ENCODE data around the gene CUTA. TPM values are rescaled to one million over a fixed set of nuclear protein-coding genes. Genes with fewer than 3 reads are reported as not detected.
"Not testable (repeated sequence)": the region's sequence is repeated elsewhere in the genome, so short reads cannot be mapped to it uniquely, and the experiment has no call there.

CUTA gene
- total and polyA plus RNA-seq, 2 donors: 62.5 to 192 TPM

DNA sequence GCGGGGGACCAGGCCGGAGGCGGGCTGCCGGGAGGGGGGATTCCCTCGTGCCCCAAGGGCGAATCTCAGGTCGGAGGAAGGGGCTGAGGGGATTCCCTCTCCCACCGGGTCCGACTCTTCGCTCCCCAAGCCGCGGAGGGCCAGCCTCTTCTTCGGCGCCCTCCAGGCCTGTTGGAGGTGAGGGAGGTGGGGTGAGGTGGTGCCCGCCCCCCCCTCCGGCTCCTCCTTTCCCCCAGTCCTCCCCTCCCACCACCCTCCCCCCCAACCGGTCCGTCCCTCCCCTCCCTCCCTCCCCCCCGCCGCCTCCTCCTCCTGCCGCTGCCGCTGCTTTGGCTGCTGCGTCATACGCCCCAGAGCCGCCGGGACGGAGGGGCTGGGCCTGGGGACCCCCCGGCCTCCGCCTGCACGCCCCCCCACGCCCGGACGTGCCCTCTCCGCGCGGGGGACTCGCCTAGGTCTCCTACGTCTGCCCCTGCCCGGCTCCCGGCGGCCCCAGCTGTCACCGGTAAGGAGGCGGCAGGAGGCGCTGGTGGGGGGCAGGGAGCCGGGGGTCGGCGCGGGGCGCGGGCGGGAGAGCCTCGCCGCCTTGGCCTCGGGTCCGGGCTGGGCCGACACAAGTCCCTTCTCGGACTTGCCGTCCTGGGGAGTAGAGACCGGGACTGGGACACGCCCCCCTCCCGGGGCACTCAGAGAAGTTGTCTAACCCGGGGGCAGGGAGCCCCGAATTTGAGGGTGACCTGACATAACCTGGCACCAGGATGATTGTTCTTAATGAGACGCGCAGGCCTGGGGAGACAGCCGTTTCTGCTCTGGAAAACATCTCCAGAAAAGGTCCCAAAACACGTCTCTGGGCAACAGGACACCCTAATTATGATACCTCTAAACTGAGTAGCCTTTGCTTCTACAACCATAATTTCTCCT is 6.9 kb downstream of the CUTA start, which contains the start of gene PHF1:
TSS of gene PHF1 (plus strand) at position 304 of the 921 bp plus-strand sequence. CDS start 1,250 bp downstream, outside the sequence.
- WGBS: under 1% methylated on average over 63 of the region's 67 CpGs
- no peak for DNase-seq (ENCODE audit: extremely low spot score)
- Histone ChIP-seq H3K27ac (ENCODE audit: low read depth) (peak within 1 kb of the TSS; percentile 95), H3K4me3 (ENCODE audit: low read depth, low read length) (peak within 1 kb of the TSS; percentile 92), H3K4me1 (ENCODE audit: insufficient read depth) (no peaks in the 10 kb centered on the region), H3K36me3 (ENCODE audit: insufficient read depth) (no peaks in the 10 kb centered on the region)

DNA sequence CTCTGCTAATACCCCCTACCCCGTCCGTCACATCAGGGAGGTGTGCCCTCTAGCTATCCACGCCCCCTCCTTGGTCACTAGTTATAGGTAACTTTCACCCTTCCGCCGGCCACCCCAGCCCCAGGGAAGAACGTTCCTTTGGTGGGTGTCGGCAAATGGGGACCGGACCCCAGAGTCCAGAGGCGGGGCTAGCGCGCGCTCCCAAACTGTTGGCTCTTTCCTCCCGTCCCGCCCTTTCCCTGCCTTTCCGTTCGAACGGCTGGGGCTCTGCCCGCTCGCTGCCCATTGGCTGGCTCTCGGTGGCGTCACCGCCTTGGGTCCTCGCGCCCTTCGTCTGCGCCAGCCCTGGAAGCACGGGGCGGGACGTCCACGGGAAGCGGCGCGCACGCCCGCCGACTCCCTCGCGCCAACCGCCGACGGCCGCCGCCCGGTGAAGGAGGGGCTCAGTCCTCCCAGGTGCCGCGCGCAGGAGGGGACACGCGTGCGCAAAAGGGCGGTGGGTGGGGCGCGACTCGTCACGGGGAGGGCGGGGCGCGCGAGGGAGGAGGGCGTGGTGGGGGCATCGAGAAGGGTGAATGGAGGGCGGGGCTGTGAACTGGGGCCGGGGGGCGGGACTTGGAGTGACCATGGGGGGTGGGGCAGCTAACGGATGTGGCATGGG is 7.7 kb downstream of the CUTA start:
- H3K27ac ChIP-seq (ENCODE audit: low read depth): peak overlapping the region; percentile 95
- WGBS: under 1% methylated on average over 65 of the region's 65 CpGs
- H3K4me3 ChIP-seq (ENCODE audit: low read depth, low read length): peak overlapping the region; percentile 92
- DNase-seq (ENCODE audit: extremely low spot score): peak; percentile 89
- H3K36me3 ChIP-seq (ENCODE audit: insufficient read depth): no peaks in the 10 kb centered on the region
- H3K4me1 ChIP-seq (ENCODE audit: insufficient read depth): no peaks in the 10 kb centered on the region

DNA sequence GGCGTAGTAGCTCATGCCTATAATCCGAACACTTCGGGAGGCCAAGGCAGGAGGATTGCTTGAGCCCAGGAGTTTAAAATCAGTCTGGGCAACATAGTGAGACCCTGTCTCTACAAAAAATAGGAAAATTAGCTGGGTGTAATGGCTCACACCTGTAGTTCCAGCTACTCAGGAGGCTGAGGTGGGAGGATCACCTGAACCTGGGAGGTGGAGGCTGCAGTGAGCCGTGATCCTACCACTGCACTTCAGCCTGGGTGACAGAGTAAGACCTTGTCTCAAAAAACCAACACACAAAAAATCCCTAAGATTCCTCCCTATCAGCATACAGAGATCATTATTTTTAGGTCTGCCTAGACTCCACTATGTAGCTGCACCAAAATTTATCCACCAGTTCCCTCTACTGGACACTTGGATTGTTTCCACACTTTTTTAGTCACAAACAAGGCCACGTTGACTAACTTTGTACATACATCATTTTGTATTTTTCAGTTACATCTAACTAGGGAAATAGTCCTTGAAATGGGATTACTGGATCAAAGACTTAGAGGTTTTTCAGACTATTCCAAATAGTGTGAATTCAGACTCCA is 10.7 kb downstream of the CUTA start:
- no peak overlapping the region for H3K4me3 ChIP-seq (ENCODE audit: low read depth, low read length)
- DNase-seq (ENCODE audit: extremely low spot score): no peak
- WGBS: 81% methylated on average over 5 of the region's 5 CpGs

GRCh38 chr6:33406126-33406525 is 11.8 kb downstream of the CUTA start:
- Histone ChIP-seq H3K36me3 (ENCODE audit: insufficient read depth) (no peaks in the 10 kb centered on the region), H3K27ac (ENCODE audit: low read depth) (no peak overlapping the region), H3K4me3 (ENCODE audit: low read depth, low read length) (no peak overlapping the region), H3K4me1 (ENCODE audit: insufficient read depth) (no peaks in the 10 kb centered on the region)
- DNase-seq (ENCODE audit: extremely low spot score): no peak
- 94% methylated on average over 17 of the region's 17 CpGs for WGBS

More for the DNA sequence above, 10.7 kb downstream of the CUTA start:
- H3K27ac ChIP-seq (ENCODE audit: low read depth): no peak overlapping the region
- no peaks in the 10 kb centered on the region for H3K4me1 ChIP-seq (ENCODE audit: insufficient read depth)
- H3K36me3 ChIP-seq (ENCODE audit: insufficient read depth): no peaks in the 10 kb centered on the region

- Histone ChIP-seq H3K4me3 (ENCODE audit: low read depth, low read length) (no peak overlapping the region), H3K4me1 (ENCODE audit: insufficient read depth) (no peaks in the 10 kb centered on the region), H3K27ac (ENCODE audit: low read depth) (no peak overlapping the region), H3K36me3 (ENCODE audit: insufficient read depth) (no peaks in the 10 kb centered on the region)
- DNase-seq (ENCODE audit: extremely low spot score): no peak
- WGBS: 92% methylated on average over 15 of the region's 15 CpGs
Observed at GRCh38 chr6:33405386-33405940, 12.4 kb downstream of the CUTA start.

GRCh38 chr6:33404884-33405283 is 13.0 kb downstream of the CUTA start:
- no peaks in the 10 kb centered on the region for H3K36me3 ChIP-seq (ENCODE audit: insufficient read depth)
- DNase-seq (ENCODE audit: extremely low spot score): no peak
- H3K4me3 ChIP-seq (ENCODE audit: low read depth, low read length): no peak overlapping the region
- WGBS: 95% methylated on average over 17 of the region's 17 CpGs
- H3K4me1 ChIP-seq (ENCODE audit: insufficient read depth): no peaks in the 10 kb centered on the region
- H3K27ac ChIP-seq (ENCODE audit: low read depth): no peak overlapping the region

GRCh38 chr6:33399881-33400280 is 18.0 kb downstream of the CUTA start:
- H3K36me3 ChIP-seq (ENCODE audit: insufficient read depth); H3K4me1 ChIP-seq (ENCODE audit: insufficient read depth); DNase-seq (ENCODE audit: extremely low spot score); H3K4me3 ChIP-seq (ENCODE audit: low read depth, low read length); H3K27ac ChIP-seq (ENCODE audit: low read depth): not testable (repeated sequence)
- 95% methylated on average over 6 of the region's 6 CpGs for WGBS

GRCh38 chr6:33398601-33399000 is 19.3 kb downstream of the CUTA start:
- DNase-seq (ENCODE audit: extremely low spot score); H3K27ac ChIP-seq (ENCODE audit: low read depth); H3K36me3 ChIP-seq (ENCODE audit: insufficient read depth); H3K4me1 ChIP-seq (ENCODE audit: insufficient read depth); H3K4me3 ChIP-seq (ENCODE audit: low read depth, low read length): not testable (repeated sequence)
- WGBS: 94% methylated on average over 3 of the region's 3 CpGs

GRCh38 chr6:33397541-33397940 is 20.4 kb downstream of the CUTA start:
- Histone ChIP-seq H3K4me1 (ENCODE audit: insufficient read depth) (no peaks in the 10 kb centered on the region), H3K4me3 (ENCODE audit: low read depth, low read length) (no peak overlapping the region), H3K36me3 (ENCODE audit: insufficient read depth) (no peaks in the 10 kb centered on the region), H3K27ac (ENCODE audit: low read depth) (no peak overlapping the region)
- 43% methylated on average over 1 of the region's 1 CpG for WGBS
- no peak for DNase-seq (ENCODE audit: extremely low spot score)

DNA sequence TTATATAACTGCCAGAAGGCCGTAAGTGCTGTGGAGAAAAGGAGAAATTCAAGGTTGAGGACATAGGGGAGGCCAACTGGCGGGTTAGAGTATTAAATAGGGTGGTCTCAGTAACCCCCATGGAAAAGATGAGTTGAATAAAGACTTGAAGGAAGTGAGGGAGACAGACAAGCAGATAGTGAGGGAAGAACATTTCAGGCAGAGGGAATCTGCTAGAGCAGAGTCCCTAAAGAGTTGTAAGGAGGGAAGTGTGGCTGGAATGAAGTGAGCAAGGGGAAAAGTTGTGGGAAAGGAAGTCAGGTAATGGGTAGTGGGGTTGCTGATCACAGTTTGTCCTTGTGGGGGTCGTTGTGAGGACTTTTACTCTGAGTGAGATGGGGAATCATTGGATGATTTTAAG is 24.9 kb downstream of the CUTA start:
- Histone ChIP-seq H3K4me1 (ENCODE audit: insufficient read depth) (no peaks in the 10 kb centered on the region), H3K27ac (ENCODE audit: low read depth) (no peak overlapping the region), H3K36me3 (ENCODE audit: insufficient read depth) (no peaks in the 10 kb centered on the region), H3K4me3 (ENCODE audit: low read depth, low read length) (no peak overlapping the region)
- 57% methylated on average over 3 of the region's 3 CpGs for WGBS
- no peak for DNase-seq (ENCODE audit: extremely low spot score)

DNA sequence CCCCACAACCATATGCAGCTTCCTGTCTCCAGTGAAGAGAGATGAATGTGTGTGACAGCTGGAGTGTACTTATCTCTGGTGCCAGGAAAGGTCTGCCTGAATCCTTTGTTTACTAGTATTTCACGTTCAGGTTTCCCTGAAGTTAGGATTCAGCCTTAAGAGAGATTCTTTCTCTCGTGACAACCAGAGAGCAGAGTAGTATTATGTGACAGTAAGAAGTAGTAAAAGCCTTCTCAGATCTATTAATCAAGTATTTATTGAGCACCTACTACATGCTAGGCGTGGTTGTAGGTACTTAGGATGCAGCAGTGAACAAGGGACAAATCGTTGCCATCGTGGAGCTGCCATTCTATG is 25.3 kb downstream of the CUTA start:
- WGBS: 37% methylated on average over 5 of the region's 5 CpGs
- no peaks in the 10 kb centered on the region for H3K4me1 ChIP-seq (ENCODE audit: insufficient read depth)
- H3K4me3 ChIP-seq (ENCODE audit: low read depth, low read length): no peak overlapping the region
- no peaks in the 10 kb centered on the region for H3K36me3 ChIP-seq (ENCODE audit: insufficient read depth)
- DNase-seq (ENCODE audit: extremely low spot score): no peak
- no peak overlapping the region for H3K27ac ChIP-seq (ENCODE audit: low read depth)

DNA sequence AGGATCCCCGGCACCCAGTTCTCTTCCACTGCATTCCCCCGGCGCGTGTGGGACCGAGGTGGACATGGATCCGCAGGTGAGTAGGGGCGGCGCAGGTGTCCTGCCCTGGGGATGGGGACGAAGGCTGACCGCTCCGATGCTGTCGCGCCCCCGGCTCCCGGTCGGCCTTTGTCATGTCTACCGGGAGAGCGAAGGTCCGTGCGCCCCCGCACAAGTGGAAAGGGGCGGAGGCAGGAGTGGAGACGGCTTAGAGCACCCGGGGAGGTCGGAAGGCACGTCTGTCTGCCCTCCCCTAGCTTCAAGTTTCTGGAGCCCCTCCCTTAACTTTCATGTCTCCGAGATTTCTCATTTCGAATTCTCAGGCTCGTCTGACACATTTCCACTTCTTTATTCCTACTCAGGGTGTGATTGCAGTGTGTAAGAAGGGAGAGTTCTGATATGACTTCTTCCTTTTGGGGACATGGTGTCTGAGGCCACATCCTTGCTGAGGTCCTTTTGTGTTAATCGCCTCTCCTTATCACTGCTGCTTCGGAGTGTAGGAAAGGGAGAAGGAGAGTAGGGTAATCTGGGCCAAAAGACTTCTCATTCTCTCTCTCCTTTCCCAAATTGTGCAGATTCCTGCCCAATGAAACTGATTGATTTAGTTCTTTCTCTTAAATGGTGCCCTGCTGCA is 25.8 kb downstream of the CUTA start:
- DNase-seq (ENCODE audit: extremely low spot score): no peak
- under 1% methylated on average over 31 of the region's 31 CpGs for WGBS
- Histone ChIP-seq H3K4me3 (ENCODE audit: low read depth, low read length) (peak overlapping the region; percentile 9), H3K4me1 (ENCODE audit: insufficient read depth) (no peaks in the 10 kb centered on the region), H3K36me3 (ENCODE audit: insufficient read depth) (no peaks in the 10 kb centered on the region), H3K27ac (ENCODE audit: low read depth) (peak overlapping the region; percentile 60)

DNA sequence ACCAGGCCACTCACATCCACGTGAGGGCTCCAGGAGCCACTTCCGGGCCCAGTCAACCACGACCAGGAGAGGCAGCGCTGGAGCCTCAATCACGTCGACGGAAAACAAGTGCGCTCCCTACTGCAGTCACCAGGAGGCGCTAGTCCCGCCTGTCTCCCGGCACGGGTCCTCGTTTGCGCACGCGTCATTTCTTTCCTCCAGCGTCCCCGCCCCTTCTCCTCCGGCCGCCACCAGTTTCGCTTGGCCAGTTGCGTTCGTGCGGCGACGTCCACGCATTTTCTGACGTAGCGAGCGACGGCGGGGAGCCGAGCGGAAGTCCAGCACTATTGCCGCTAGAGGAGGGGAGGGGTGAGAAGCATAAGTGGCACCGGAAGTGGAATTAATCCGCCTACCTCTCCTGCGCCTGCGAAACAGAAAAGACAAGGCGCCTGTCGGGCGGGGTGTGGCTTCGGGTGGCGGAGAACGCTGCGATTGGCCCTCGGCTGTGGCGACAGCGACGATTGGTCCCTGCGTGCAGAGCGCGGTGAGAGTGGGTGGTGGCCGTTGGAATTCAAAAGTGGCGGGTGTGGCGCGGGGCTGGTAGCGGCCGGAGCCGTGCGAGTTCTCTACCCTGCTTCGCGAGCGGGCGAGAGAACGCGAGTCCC is 26.5 kb downstream of the CUTA start, which contains the start of gene KIFC1:
TSS of gene KIFC1 (plus strand) at position 546 of the 644 bp plus-strand sequence. CDS start 163 bp downstream, outside the sequence.
- peak within 1 kb of the TSS; percentile 9 for H3K4me3 ChIP-seq (ENCODE audit: low read depth, low read length)

More for the DNA sequence above, 26.5 kb downstream of the CUTA start, which contains the start of gene KIFC1:
- Histone ChIP-seq H3K36me3 (ENCODE audit: insufficient read depth) (no peaks in the 10 kb centered on the region), H3K27ac (ENCODE audit: low read depth) (peak within 1 kb of the TSS; percentile 85), H3K4me1 (ENCODE audit: insufficient read depth) (no peaks in the 10 kb centered on the region)
- peak; percentile 99 for DNase-seq (ENCODE audit: extremely low spot score)
- under 1% methylated on average over 67 of the region's 67 CpGs for WGBS
